Coronary artery (tissue), 2 donors: ENCODE measurements around the gene TMED10.

ENCODE experiments used
- DNase-seq: peaks from one replicate; pipeline ENCODE4 v3.0.0-alpha.2; 2017; ENCODE audit warnings: low spot score
- H3K27ac ChIP-seq, 2 donors: fragments of 200-600 bp; sonication (generic); one replicate each; pipeline ENCODE4 v1.5.1; 2016 to 2019
- H3K4me3 ChIP-seq: fragments of 200-600 bp; sonication (generic); 2 replicates; pipeline ENCODE4 v1.5.1; 2016; ENCODE audit warnings: mild to moderate bottlenecking, moderate library complexity
- CTCF ChIP-seq: fragments of 200-600 bp; sonication (generic); IDR thresholded peaks from one replicate; pipeline ENCODE4 v1.5.1; 2019; ENCODE audit warnings: antibody characterized with exemption

The TMED10 gene

DNA sequence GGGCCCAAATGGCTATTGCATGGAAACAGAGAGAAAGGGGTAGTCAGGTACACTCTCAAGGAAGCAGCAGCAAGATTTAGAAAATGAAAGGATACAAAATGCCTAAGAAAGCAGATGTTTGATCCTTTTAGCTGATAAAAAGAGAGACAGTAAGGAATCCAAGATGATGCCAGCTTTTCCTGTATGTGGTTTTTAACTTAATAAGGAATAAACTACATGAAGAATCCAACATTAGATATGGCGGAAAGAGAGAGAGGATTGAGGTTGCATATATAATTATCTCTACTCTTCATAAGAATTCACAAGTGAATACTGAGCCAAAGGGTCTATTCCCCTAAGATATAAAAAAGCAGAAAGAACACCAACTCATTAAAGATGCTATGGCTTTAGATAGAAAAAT, 11.6 kb downstream of the TMED10 start:
- TF ChIP-seq CTCF = no peak
- no peak for DNase-seq
- H3K4me3 ChIP-seq = no peak overlapping the region
- no peak overlapping the region for H3K27ac ChIP-seq

DNA sequence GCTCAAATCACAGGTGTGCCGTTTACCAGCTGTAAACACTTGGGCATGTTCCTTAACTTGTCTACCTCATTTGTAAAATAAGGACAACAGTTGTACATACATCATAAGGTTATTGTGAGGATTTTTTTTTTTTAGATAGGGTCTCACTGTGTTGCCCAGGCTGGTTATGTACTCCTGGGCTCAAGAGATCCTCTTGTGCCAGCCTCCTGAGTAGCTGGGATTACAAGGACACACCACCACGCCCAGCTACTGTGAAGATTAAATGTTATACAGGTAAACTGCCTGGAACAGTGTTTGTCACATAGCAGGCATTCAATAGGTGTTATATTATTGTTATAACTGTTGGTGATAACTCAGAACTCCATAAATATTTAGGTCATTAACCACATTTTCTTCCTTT, 12.7 kb downstream of the TMED10 start:
- no peak for TF ChIP-seq CTCF
- Histone ChIP-seq H3K4me3 (no peak overlapping the region), H3K27ac (no peak overlapping the region)
- no peak for DNase-seq

DNA sequence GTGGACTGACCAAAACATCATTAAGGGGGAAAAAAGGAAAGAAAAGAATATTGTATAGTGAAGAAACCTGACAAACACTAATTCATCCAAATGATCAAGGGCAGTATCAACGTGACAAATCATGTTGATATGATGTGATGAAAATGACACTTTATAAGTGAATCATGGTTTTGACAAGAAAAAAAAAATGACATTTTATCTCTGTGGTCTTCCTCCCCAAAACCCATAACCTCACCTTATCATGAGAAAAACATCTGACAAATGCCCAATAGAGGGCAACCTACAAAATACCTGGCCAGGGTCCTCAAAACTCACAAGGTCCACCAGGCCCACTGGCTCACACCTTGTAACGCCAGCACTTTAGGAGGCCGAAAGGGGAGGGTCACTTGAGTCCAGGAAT, 13.8 kb downstream of the TMED10 start:
- DNase-seq = no peak
- Histone ChIP-seq H3K4me3 (no peak overlapping the region), H3K27ac (no peak overlapping the region)
- no peak for TF ChIP-seq CTCF

GRCh38 chr14:75158843-75159614, 17.4 kb downstream of the TMED10 start:
- DNase-seq = no peak
- Histone ChIP-seq H3K4me3 (no peak overlapping the region), H3K27ac (no peak overlapping the region)
- TF ChIP-seq CTCF = no peak

GRCh38 chr14:75156901-75157300, 19.5 kb downstream of the TMED10 start:
- Histone ChIP-seq H3K4me3 (no peak overlapping the region), H3K27ac (no peak overlapping the region)
- no peak for DNase-seq
- no peak for TF ChIP-seq CTCF

- H3K27ac ChIP-seq = no peak overlapping the region
- TF ChIP-seq CTCF = no peak
- no peak for DNase-seq
- H3K4me3 ChIP-seq = no peak overlapping the region
Measured at GRCh38 chr14:75156111-75156510, 20.3 kb downstream of the TMED10 start.

DNA sequence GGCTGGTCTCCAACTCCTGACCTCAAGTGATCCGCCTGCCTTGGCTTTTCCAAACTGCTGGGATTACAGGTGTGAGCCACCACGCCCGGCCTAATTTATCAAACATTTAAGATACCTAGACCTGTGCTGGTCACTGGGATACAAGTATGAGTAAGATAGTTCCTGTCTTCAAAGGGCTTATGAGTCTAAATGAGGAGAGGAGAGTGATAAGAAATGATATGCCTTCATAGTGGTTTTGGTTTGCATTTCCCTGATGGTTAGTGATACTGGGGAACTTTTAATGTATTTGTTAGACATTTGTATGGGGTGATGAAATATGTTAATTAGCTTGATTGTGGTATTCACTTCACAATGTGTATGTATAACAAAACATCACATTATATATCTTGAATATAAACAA, 21.2 kb downstream of the TMED10 start:
- no peak overlapping the region for H3K27ac ChIP-seq
- TF ChIP-seq CTCF = no peak

More for the DNA sequence above, 21.2 kb downstream of the TMED10 start:
- no peak for DNase-seq
- no peak overlapping the region for H3K4me3 ChIP-seq
